ENCODE measurements around the gene POLR2H. TPM values are rescaled to one million over a fixed set of nuclear protein-coding genes. Genes with fewer than 3 reads are reported as not detected.

The POLR2H gene
- polyA plus RNA-seq, 1 experiment: 72.0 TPM

GRCh38 chr3:184384856-184385422 lies 23.4 kb downstream of the POLR2H start:
- Histone ChIP-seq H3K4me3 (ENCODE audit: low read depth, low read length) (no peak overlapping the region), H3K36me3 (ENCODE audit: control insufficient read depth, insufficient read depth, low read length) (no peaks in the 10 kb centered on the region), H3K27me3 (ENCODE audit: control insufficient read depth, insufficient read depth, low read length) (peaks cover 18% of the 10 kb centered on the region)
- DNase-seq (ENCODE audit: low read depth): no peak
- TF ChIP-seq, protein P1, sequence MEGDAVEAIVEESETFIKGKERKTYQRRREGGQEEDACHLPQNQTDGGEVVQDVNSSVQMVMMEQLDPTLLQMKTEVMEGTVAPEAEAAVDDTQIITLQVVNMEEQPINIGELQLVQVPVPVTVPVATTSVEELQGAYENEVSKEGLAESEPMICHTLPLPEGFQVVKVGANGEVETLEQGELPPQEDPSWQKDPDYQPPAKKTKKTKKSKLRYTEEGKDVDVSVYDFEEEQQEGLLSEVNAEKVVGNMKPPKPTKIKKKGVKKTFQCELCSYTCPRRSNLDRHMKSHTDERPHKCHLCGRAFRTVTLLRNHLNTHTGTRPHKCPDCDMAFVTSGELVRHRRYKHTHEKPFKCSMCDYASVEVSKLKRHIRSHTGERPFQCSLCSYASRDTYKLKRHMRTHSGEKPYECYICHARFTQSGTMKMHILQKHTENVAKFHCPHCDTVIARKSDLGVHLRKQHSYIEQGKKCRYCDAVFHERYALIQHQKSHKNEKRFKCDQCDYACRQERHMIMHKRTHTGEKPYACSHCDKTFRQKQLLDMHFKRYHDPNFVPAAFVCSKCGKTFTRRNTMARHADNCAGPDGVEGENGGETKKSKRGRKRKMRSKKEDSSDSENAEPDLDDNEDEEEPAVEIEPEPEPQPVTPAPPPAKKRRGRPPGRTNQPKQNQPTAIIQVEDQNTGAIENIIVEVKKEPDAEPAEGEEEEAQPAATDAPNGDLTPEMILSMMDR (IDR thresholded peaks at IDR 0.05; ENCODE audit: insufficient read depth, low read depth, low read length): no peak
- ChIA-PET CTCF (interaction anchor here (0.6 to 2.3 kb wide), 8 partner anchors 8 to 156 kb away, joined by 3 to 10 read pairs (median 3); no protein-coding TSS in a partner anchor), POLR2A (no interaction called here)

DNA sequence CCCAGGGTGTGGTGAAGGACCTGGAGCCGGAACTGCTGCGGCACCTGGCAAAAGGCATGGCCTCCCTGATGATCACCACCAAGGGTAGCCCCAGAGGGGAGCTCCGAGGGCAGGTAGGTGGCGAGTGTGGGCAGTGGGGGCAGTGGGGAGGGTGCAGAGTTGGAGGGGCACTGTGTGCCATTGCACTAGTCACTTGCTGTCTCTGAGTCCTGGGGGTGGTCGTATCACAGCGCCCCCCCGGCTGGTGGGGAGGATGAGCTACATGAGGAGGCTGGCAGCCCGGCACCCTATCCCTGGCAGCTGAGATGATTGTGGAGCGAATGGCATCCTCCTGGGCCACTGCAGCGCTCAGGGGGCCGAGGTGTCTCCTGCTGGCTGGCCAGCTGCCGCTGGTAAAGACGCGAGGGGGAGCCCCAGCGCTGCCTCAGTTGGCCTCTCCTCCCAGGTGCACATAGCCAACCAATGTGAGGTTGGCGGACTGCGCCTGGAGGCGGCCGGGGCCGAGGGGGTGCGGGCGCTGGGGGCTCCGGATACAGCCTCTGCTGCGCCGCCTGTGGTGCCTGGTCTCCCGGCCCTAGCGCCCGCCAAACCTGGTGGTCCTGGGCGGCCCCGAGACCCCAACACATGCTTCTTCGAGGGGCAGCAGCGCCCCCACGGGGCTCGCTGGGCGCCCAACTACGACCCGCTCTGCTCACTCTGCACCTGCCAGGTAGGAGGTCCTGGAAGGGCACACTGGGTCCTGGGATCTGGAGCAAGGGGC lies 24.7 kb downstream of the POLR2H start:
- CTCF ChIA-PET: interaction anchor here (1.1 kb wide), 1 partner anchor 82 kb away, joined by 3 read pairs; no protein-coding TSS in a partner anchor
- no peak for DNase-seq (ENCODE audit: low read depth)
- POLR2A ChIA-PET: interaction anchor here (0.6 kb wide), 1 partner anchor 13 kb away, joined by 5 read pairs; no protein-coding TSS in a partner anchor
- TF ChIP-seq, protein P1 (IDR thresholded peaks at IDR 0.05; ENCODE audit: insufficient read depth, low read depth, low read length): no peak
- no peak overlapping the region for H3K4me3 ChIP-seq (ENCODE audit: low read depth, low read length)
- H3K36me3 ChIP-seq (ENCODE audit: control insufficient read depth, insufficient read depth, low read length): no peaks in the 10 kb centered on the region
- peaks cover 11% of the 10 kb centered on the region for H3K27me3 ChIP-seq (ENCODE audit: control insufficient read depth, insufficient read depth, low read length)

DNA sequence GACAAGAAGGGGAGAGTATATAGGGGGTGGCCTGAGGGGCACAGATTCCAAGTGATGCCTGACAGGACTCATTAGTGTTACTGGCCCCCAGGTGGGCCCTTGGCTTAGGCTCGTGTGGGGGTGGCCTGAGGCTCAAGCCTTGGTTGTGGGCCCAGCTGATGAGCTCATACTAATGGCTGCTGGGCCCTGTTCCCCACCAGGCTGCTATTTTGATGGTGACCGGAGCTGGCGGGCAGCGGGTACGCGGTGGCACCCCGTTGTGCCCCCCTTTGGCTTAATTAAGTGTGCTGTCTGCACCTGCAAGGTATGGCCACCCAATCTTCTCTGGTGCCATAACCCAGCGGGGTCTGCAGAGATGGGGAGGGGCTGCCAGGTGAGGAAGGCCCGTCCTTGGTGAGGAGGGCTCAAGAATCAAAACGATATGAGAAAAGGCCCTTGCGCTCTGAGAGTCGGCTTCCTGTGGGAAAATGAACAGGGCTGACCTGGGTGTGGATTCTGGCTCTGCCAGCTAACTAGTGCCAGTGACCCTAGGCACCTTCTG lies 25.7 kb downstream of the POLR2H start:
- Histone ChIP-seq H3K36me3 (ENCODE audit: control insufficient read depth, insufficient read depth, low read length) (no peaks in the 10 kb centered on the region), H3K27me3 (ENCODE audit: control insufficient read depth, insufficient read depth, low read length) (peaks cover 4% of the 10 kb centered on the region; the same call in 1 of the 2 replicates), H3K4me3 (ENCODE audit: low read depth, low read length) (no peak overlapping the region)
- ChIA-PET CTCF (no interaction called here), POLR2A (no interaction called here)
- TF ChIP-seq, protein P1 (IDR thresholded peaks at IDR 0.05; ENCODE audit: insufficient read depth, low read depth, low read length): no peak
- no peak for DNase-seq (ENCODE audit: low read depth)

DNA sequence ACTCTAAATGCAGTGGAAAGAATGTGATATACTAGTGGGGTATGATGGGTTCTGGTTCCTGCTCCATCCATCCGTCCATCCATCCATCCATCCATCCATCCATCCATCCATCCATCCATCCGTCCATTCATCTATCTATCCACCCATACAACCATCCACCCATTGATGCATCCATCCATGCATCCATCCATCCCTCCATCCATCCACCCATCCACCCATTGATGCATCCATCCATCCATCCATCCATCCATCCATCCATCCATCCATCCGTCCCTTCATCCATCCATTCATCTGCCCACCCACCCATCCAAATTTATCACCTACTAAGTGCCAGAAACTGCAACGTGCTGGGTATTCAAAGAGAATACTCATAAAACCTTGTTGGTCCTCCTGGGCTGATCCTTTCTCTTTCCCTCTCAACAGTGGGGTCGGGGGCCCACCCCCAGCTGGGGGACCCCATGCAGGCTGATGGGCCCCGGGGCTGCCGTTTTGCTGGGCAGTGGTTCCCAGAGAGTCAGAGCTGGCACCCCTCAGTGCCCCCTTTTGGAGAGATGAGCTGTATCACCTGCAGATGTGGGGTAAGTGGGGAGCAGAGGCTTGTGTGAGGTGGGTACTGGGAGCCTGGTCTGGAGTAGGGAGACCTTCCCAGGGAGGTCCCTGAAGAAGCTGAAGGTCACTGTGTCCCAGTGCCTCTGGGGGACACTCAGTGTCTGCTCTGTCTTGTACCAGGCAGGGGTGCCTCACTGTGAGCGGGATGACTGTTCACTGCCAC lies 26.8 kb downstream of the POLR2H start:
- ChIA-PET POLR2A (no interaction called here), CTCF (interaction anchor here (1.0 to 1.6 kb wide), 3 partner anchors 11 to 17 kb away, joined by 3 to 4 read pairs (median 3); no protein-coding TSS in a partner anchor)
- H3K36me3 ChIP-seq (ENCODE audit: control insufficient read depth, insufficient read depth, low read length): no peaks in the 10 kb centered on the region
- TF ChIP-seq, protein P1 (IDR thresholded peaks at IDR 0.05; ENCODE audit: insufficient read depth, low read depth, low read length): no peak
- no peak overlapping the region for H3K4me3 ChIP-seq (ENCODE audit: low read depth, low read length)
- DNase-seq (ENCODE audit: low read depth): no peak
- H3K27me3 ChIP-seq (ENCODE audit: control insufficient read depth, insufficient read depth, low read length): peaks cover 4% of the 10 kb centered on the region; the same call in 1 of the 2 replicates

- Histone ChIP-seq H3K4me3 (ENCODE audit: low read depth, low read length) (no peak overlapping the region), H3K36me3 (ENCODE audit: control insufficient read depth, insufficient read depth, low read length) (no peaks in the 10 kb centered on the region), H3K27me3 (ENCODE audit: control insufficient read depth, insufficient read depth, low read length) (peaks cover 4% of the 10 kb centered on the region)
- TF ChIP-seq, protein P1 (IDR thresholded peaks at IDR 0.05; ENCODE audit: insufficient read depth, low read depth, low read length): no peak
- ChIA-PET CTCF (interaction anchor here (1.0 to 1.6 kb wide), 3 partner anchors 10 to 17 kb away, joined by 3 to 4 read pairs (median 3); no protein-coding TSS in a partner anchor), POLR2A (no interaction called here)
- DNase-seq (ENCODE audit: low read depth): no peak
Measured at GRCh38 chr3:184388936-184389230, 27.4 kb downstream of the POLR2H start.
